Naive thymus-derived CD4-positive, alpha-beta T cell (primary cell): ENCODE measurements around the gene GRPR. TPM values are rescaled to one million over a fixed set of nuclear protein-coding genes. Genes with fewer than 3 reads are reported as not detected.
"Not testable (repeated sequence)": the region's sequence is repeated elsewhere in the genome, so short reads cannot be mapped to it uniquely, and the experiment has no call there.

Source experiments
- ATAC-seq: fragments of 150-1000 bp; cut with Tn5 transposase; 2 replicates; pipeline ENCODE4 v1.10.0; 2021; ENCODE audit warnings: mild to moderate bottlenecking, moderate library complexity
- CTCF ChIA-PET: fragments of 350-600 bp; sonication (Branson Sonifier 250); formaldehyde crosslinking; loops from one replicate; lab custom pipeline; 2021; ENCODE audit warnings: antibody characterized with exemption; lab: Charles Lee
- POLR2A ChIA-PET: fragments of 350-600 bp; sonication (Branson Sonifier 250); formaldehyde crosslinking; loops from one replicate; lab custom pipeline; 2021; ENCODE audit warnings: antibody characterized with exemption, inconsistent platforms; lab: Charles Lee
- DNase-seq, 9 donors: peaks; one replicate each; pipeline versions ENCODE4 v3.0.0 to v3.0.0-alpha.2; 2020 to 2022; ENCODE audit warnings: mixed read lengths in 1 of 9
- H3K27ac ChIP-seq: one replicate; pipeline ENCODE4 v1.7.0; 2013; ENCODE audit warnings: mild to moderate bottlenecking, low read depth, low read length, moderate library complexity
- H3K27me3 ChIP-seq, 2 donors: one replicate each; pipeline ENCODE4 v1.7.0; 2013; ENCODE audit warnings: low read length in 2 of 2, mild to moderate bottlenecking in 2 of 2, moderate library complexity in 2 of 2; ENCODE audit not compliant: control insufficient read depth in 2 of 2, insufficient read depth in 2 of 2
- H3K36me3 ChIP-seq, 3 experiments: 1 replicate in 2 of 3; 2 replicates in 1 of 3; pipeline ENCODE4 v1.7.0; 2013; ENCODE audit warnings: low read length in 3 of 3, mild to moderate bottlenecking in 3 of 3, moderate library complexity in 1 of 3; ENCODE audit not compliant: insufficient read depth in 3 of 3, control insufficient read depth in 2 of 3
- H3K4me1 ChIP-seq, 2 donors: one replicate each; pipeline ENCODE4 v1.7.0; 2013; ENCODE audit warnings: low read length in 2 of 2, mild to moderate bottlenecking in 2 of 2, moderate library complexity in 1 of 2; ENCODE audit not compliant: control insufficient read depth in 2 of 2, insufficient read depth in 2 of 2
- H3K4me3 ChIP-seq: 2 replicates; pipeline ENCODE4 v1.7.0; 2013; ENCODE audit warnings: mild to moderate bottlenecking, low read length
- H3K9me3 ChIP-seq, 3 experiments: 1 replicate in 2 of 3; 2 replicates in 1 of 3; pipeline ENCODE4 v1.7.0; 2013; ENCODE audit warnings: low read length in 3 of 3; ENCODE audit not compliant: control insufficient read depth in 2 of 3
- H3K27ac Mint-ChIP-seq, 9 donors: one replicate each; pipeline ENCODE4 v1.8.0; 2020 to 2022; ENCODE audit warnings: mixed read lengths in 9 of 9, mild to moderate bottlenecking in 8 of 9, moderate library complexity in 5 of 9, inconsistent platforms in 2 of 9
- H3K27me3 Mint-ChIP-seq, 5 donors: one replicate each; pipeline ENCODE4 v1.8.0; 2021 to 2022; ENCODE audit warnings: mixed read lengths in 5 of 5, mild to moderate bottlenecking in 1 of 5
- H3K36me3 Mint-ChIP-seq, 5 donors: one replicate each; pipeline ENCODE4 v1.8.0; 2020 to 2022; ENCODE audit warnings: mixed read lengths in 5 of 5, mild to moderate bottlenecking in 3 of 5, inconsistent platforms in 1 of 5
- H3K4me1 Mint-ChIP-seq, 7 donors: one replicate each; pipeline ENCODE4 v1.8.0; 2020 to 2022; ENCODE audit warnings: mixed read lengths in 7 of 7, mild to moderate bottlenecking in 3 of 7, inconsistent platforms in 1 of 7
- H3K4me3 Mint-ChIP-seq, 10 donors: one replicate each; pipeline ENCODE4 v1.8.0; 2020 to 2022; ENCODE audit warnings: mild to moderate bottlenecking in 10 of 10, mixed read lengths in 10 of 10, moderate library complexity in 6 of 10, inconsistent platforms in 2 of 10
- H3K9me3 Mint-ChIP-seq, 11 donors: one replicate each; pipeline ENCODE4 v1.8.0; 2020 to 2022; ENCODE audit warnings: mixed read lengths in 11 of 11, mild to moderate bottlenecking in 4 of 11, inconsistent platforms in 1 of 11, moderate library complexity in 1 of 11
- intact Hi-C, 2 donors: fragments of 100-400 bp; cut with micrococcal nuclease; formaldehyde crosslinking; loops; one replicate each; pipeline ENCODE4 v1.15.1; 2023
- polyA plus RNA-seq, 2 donors: library from polyadenylated mRNA; unstranded; fragments of 300-500 nt; fragmentation: Illumina TruSeq; gene quantifications; one replicate each; pipeline ENCODE4 v1.2.3, GENCODE V29; 2021
- total RNA-seq, 6 experiments: library from RNA in 5 of 6; stranded (reverse) in 5 of 6; gene quantifications; 1 replicate in 5 of 6; 2 replicates in 1 of 6; pipeline ENCODE4 v1.2.3 and lab custom pipeline; 2021 to 2026

GRPR gene
- total and polyA plus RNA-seq, 7 experiments from 2014 or later, result 0.16 to 0.51 (median 0.24) TPM; not detected in 4

DNA sequence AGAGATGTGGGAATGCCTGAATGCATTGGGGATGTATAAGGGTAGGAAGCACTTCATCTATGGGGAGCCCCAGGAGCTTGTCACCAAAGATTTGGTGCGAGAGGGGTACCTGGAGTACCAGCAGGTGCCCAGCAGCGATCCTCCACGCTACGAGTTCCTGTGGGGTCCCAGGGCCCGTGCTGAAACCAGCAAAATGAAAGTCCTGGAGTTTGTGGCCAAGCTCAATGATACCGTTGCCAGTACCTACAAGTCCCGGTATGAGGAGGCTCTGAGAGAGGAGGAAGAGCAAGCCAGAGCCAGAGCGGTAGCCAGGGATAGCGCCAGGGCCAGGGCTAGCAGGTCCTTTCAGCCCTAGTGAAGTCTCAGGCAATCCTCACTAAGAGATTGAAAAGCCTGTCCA, 47.7 kb downstream of the GRPR start:
- Mint-ChIP-seq H3K4me3 (no peak overlapping the region), H3K36me3 (no peaks in the 10 kb centered on the region), H3K4me1 (no peaks in the 10 kb centered on the region), H3K27me3 (peaks cover 0 to 11% (median 0%) of the 10 kb centered on the region in 5 donors), H3K27ac (no peak overlapping the region), H3K9me3 (no peaks in the 10 kb centered on the region)
- no peak for DNase-seq
- ChIA-PET CTCF (interaction anchor here (0.6 kb wide), 1 partner anchor 197 kb away, joined by 4 read pairs; no protein-coding TSS in a partner anchor), POLR2A (no interaction called here)
- no peak overlapping the region for H3K4me3 ChIP-seq
- H3K9me3 ChIP-seq, result no peaks in the 10 kb centered on the region
- intact Hi-C loops, result no loop called here
- ATAC-seq, result no peak
- no peaks in the 10 kb centered on the region for H3K36me3 ChIP-seq
- H3K27me3 ChIP-seq, result no peaks in the 10 kb centered on the region
- H3K27ac ChIP-seq, result no peak overlapping the region
- no peaks in the 10 kb centered on the region for H3K4me1 ChIP-seq

- no peaks in the 10 kb centered on the region for H3K4me1 ChIP-seq
- Mint-ChIP-seq H3K9me3 (peaks cover 0 to 1% (median 0%) of the 10 kb centered on the region in 11 donors), H3K4me3 (no peak overlapping the region), H3K27ac (no peak overlapping the region), H3K4me1 (no peaks in the 10 kb centered on the region), H3K27me3 (peaks cover 0 to 5% (median 0%) of the 10 kb centered on the region in 5 donors), H3K36me3 (no peaks in the 10 kb centered on the region)
- CTCF ChIA-PET, result interaction anchor here (0.6 kb wide), 1 partner anchor 198 kb away, joined by 4 read pairs; no protein-coding TSS in a partner anchor
- no peak for ATAC-seq
- intact Hi-C loops, result no loop called here
- no peaks in the 10 kb centered on the region for H3K36me3 ChIP-seq
- no peak overlapping the region for H3K27ac ChIP-seq
- H3K4me3 ChIP-seq, result no peak overlapping the region
- no peak for DNase-seq
- H3K27me3 ChIP-seq, result no peaks in the 10 kb centered on the region
- no peaks in the 10 kb centered on the region for H3K9me3 ChIP-seq
- POLR2A ChIA-PET, result no interaction called here
Measured at GRCh38 chrX:16171944-16172343, 48.6 kb downstream of the GRPR start.

GRCh38 chrX:16172391-16172790, 49.0 kb downstream of the GRPR start:
- CTCF ChIA-PET, result no interaction called here
- no peak for DNase-seq
- ATAC-seq, result no peak
- peaks cover 0 to 2% (median 0%) of the 10 kb centered on the region in 11 donors for H3K9me3 Mint-ChIP-seq
- Histone ChIP-seq H3K4me3 (no peak overlapping the region), H3K9me3 (no peaks in the 10 kb centered on the region), H3K27ac (no peak overlapping the region), H3K36me3 (no peaks in the 10 kb centered on the region), H3K4me1 (no peaks in the 10 kb centered on the region), H3K27me3 (no peaks in the 10 kb centered on the region)
- peaks cover 0 to 5% (median 0%) of the 10 kb centered on the region in 5 donors for H3K27me3 Mint-ChIP-seq
- no peaks in the 10 kb centered on the region for H3K4me1 Mint-ChIP-seq
- no peak overlapping the region for H3K4me3 Mint-ChIP-seq
- POLR2A ChIA-PET, result no interaction called here
- no peak overlapping the region for H3K27ac Mint-ChIP-seq
- no peaks in the 10 kb centered on the region for H3K36me3 Mint-ChIP-seq
- intact Hi-C loops, result no loop called here

DNA sequence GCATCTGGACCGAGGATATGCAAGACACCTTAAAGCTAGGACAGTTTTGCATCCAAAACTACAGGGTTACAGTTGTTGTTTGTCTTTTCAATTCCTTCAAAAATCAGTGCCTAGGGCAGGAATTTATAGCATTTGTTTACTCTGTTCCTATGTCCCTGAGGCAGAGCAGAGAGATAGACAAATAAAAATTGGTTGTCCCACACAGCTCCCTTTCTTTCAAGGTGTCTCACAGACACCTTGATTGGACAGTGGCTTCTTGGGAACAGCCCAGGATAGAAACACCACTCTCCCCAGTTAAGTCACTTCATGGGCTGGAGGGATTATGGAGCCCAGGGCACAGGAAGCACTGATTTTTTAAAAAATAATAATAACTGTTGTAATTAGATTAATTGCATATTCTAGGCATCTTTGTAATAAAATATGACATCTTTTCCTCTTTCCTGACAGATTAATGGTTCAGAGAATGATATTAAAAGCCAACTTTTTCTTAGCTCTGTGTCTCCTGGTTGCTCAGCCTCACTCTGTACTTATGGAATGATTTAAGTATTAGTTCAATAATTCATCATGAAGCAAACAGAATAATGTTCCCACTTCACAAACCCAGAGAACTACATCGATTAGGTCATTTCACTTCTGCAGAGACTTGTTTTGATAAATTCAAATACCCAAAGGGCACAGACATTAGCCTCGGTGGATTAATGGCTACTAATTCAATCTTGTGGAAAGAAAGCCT, 52.1 kb downstream of the GRPR start:
- CTCF ChIA-PET, result no interaction called here
- no peaks in the 10 kb centered on the region for H3K36me3 Mint-ChIP-seq
- H3K4me1 Mint-ChIP-seq, result no peaks in the 10 kb centered on the region

GRCh38 chrX:16177260-16177659, 53.9 kb downstream of the GRPR start:
- Mint-ChIP-seq H3K9me3 (peaks cover 0 to 2% (median 0%) of the 10 kb centered on the region in 11 donors), H3K4me3 (no peak overlapping the region), H3K4me1 (no peaks in the 10 kb centered on the region), H3K27ac (no peak overlapping the region), H3K36me3 (no peaks in the 10 kb centered on the region), H3K27me3 (peaks cover 0 to 5% (median 0%) of the 10 kb centered on the region in 5 donors)
- no peaks in the 10 kb centered on the region for H3K36me3 ChIP-seq
- intact Hi-C loops, result no loop called here
- no peak overlapping the region for H3K27ac ChIP-seq
- no peaks in the 10 kb centered on the region for H3K9me3 ChIP-seq
- no peak for ATAC-seq
- H3K4me3 ChIP-seq, result no peak overlapping the region
- no peaks in the 10 kb centered on the region for H3K27me3 ChIP-seq
- ChIA-PET POLR2A (no interaction called here), CTCF (no interaction called here)
- no peak for DNase-seq
- no peaks in the 10 kb centered on the region for H3K4me1 ChIP-seq

More for the DNA sequence above, 52.1 kb downstream of the GRPR start:
- no peak overlapping the region for H3K4me3 Mint-ChIP-seq
- DNase-seq (no peak), ATAC-seq (no peak)
- intact Hi-C loops, result no loop called here
- Histone ChIP-seq H3K4me1 (no peaks in the 10 kb centered on the region), H3K36me3 (no peaks in the 10 kb centered on the region), H3K27ac (no peak overlapping the region), H3K27me3 (no peaks in the 10 kb centered on the region), H3K9me3 (no peaks in the 10 kb centered on the region), H3K4me3 (no peak overlapping the region)
- H3K9me3 Mint-ChIP-seq, result peaks cover 0 to 2% (median 0%) of the 10 kb centered on the region in 11 donors
- POLR2A ChIA-PET, result no interaction called here
- peaks cover 0 to 5% (median 0%) of the 10 kb centered on the region in 5 donors for H3K27me3 Mint-ChIP-seq
- no peak overlapping the region for H3K27ac Mint-ChIP-seq

DNA sequence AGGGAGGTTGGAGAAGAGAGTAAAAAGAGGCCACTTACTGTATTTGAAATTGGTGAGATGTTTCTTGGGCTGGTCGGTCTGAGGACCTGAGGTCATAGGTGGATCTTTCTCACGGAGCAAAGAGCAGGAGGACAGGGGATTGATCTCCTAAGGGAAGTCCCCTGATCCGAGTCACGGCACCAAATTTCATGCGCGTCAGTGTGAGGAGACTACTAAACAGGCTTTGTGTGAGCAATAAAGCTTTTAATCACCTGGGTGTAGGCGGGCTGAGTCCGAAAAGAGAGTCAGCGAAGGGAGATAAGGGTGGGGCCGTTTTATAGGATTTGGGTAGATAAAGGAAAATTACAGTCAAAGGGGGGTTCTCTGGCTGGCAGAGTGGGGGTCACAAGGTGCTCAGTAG, 60.5 kb downstream of the GRPR start:
- H3K27me3 Mint-ChIP-seq, H3K9me3 ChIP-seq, H3K4me1 Mint-ChIP-seq, POLR2A ChIA-PET, H3K4me3 ChIP-seq, ATAC-seq, H3K9me3 Mint-ChIP-seq, H3K27ac Mint-ChIP-seq, H3K4me3 Mint-ChIP-seq, H3K27ac ChIP-seq, intact Hi-C loops, H3K36me3 Mint-ChIP-seq, CTCF ChIA-PET, DNase-seq, H3K27me3 ChIP-seq, H3K4me1 ChIP-seq, H3K36me3 ChIP-seq: not testable (repeated sequence)

DNA sequence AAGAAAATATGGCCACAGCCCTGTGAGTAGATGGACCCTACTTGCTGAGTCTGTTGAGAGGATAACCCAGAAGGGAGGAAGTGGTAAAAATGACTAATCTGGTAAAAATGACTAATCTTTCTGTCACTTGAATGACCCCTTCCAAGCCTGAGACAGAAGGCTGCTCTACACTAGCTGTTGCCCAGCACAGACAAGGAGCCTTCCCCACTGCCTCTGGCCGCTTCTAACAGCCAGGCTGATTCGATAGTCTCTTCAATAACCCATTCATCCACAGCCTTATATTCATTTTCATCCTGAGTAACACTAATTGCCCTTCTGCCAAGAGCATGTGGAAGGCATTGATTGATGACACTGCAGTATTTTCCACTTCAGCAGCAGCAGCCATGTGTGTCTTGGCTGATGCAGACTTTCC, 62.4 kb downstream of the GRPR start:
- ATAC-seq (peak; percentile 67), DNase-seq (no peak)
- intact Hi-C loops, result no loop called here
- CTCF ChIA-PET, result no interaction called here
- Mint-ChIP-seq H3K4me1 (peaks cover 0 to 2% (median 0%) of the 10 kb centered on the region in 7 donors), H3K27me3 (peaks cover 0 to 4% (median 0%) of the 10 kb centered on the region in 5 donors), H3K4me3 (no peak overlapping the region), H3K9me3 (peaks cover 0 to 1% (median 0%) of the 10 kb centered on the region in 11 donors), H3K36me3 (no peaks in the 10 kb centered on the region), H3K27ac (no peak overlapping the region)
- Histone ChIP-seq H3K27me3 (no peaks in the 10 kb centered on the region), H3K4me1 (no peaks in the 10 kb centered on the region), H3K27ac (no peak overlapping the region), H3K36me3 (no peaks in the 10 kb centered on the region), H3K9me3 (no peaks in the 10 kb centered on the region), H3K4me3 (no peak overlapping the region)
- POLR2A ChIA-PET, result no interaction called here
